Lower leg skin (tissue), 4 donors: ENCODE data around the gene MFSD11. TPM values are rescaled to one million over a fixed set of nuclear protein-coding genes. Genes with fewer than 3 reads are reported as not detected.
"Not testable (repeated sequence)": the region's sequence is repeated elsewhere in the genome, so short reads cannot be mapped to it uniquely, and the experiment has no call there.

Experiments used
- DNase-seq, 2 donors: peaks; one replicate each; pipeline ENCODE4 v3.0.0-alpha.2; 2019; ENCODE audit warnings: low spot score in 2 of 2
- H3K4me3 ChIP-seq: fragments of 200-600 bp; sonication (generic); 2 replicates; pipeline ENCODE4 v1.5.1; 2017; ENCODE audit warnings: mild to moderate bottlenecking, low read depth; ENCODE audit not compliant: poor library complexity, severe bottlenecking
- POLR2A ChIP-seq, 2 donors: fragments of 450-650 bp; IDR thresholded peaks; one replicate each; pipeline ENCODE4 v1.6.1; 2016 to 2017; ENCODE audit warnings: antibody characterized with exemption in 2 of 2, mild to moderate bottlenecking in 1 of 2, moderate library complexity in 1 of 2
- WGBS, 2 donors: methylation state at CpG; one replicate each; pipeline ENCODE4 v1.1.5; 2018; 5-methylcytosine and 5-hydroxymethylcytosine counted together
- intact Hi-C: fragments of 100-400 bp; cut with DNase I; formaldehyde crosslinking; loops from one replicate; pipeline ENCODE4 v1.15.0; 2023; ENCODE audit warnings: low total_unique reads
- total RNA-seq, 4 donors: library from RNA; depleted of rRNA; stranded (reverse); fragments of >200 nt; gene quantifications; one replicate each; pipeline ENCODE4 v1.1.0, GENCODE V29; 2016
- TF ChIP-seq, protein P1 (sequence below), 3 donors: fragments of 450-650 bp; IDR thresholded peaks; one replicate each; pipeline ENCODE4 v1.5.1; 2016; ENCODE audit warnings: antibody characterized with exemption in 3 of 3, mild to moderate bottlenecking in 3 of 3, moderate library complexity in 2 of 3

MFSD11 gene
- total RNA-seq, 4 donors from 2014 or later: 33.4 to 38.4 (median 33.8) TPM

GRCh38 chr17:76812263-76812662 is 74.3 kb downstream of the MFSD11 start:
- TF ChIP-seq, protein P1, sequence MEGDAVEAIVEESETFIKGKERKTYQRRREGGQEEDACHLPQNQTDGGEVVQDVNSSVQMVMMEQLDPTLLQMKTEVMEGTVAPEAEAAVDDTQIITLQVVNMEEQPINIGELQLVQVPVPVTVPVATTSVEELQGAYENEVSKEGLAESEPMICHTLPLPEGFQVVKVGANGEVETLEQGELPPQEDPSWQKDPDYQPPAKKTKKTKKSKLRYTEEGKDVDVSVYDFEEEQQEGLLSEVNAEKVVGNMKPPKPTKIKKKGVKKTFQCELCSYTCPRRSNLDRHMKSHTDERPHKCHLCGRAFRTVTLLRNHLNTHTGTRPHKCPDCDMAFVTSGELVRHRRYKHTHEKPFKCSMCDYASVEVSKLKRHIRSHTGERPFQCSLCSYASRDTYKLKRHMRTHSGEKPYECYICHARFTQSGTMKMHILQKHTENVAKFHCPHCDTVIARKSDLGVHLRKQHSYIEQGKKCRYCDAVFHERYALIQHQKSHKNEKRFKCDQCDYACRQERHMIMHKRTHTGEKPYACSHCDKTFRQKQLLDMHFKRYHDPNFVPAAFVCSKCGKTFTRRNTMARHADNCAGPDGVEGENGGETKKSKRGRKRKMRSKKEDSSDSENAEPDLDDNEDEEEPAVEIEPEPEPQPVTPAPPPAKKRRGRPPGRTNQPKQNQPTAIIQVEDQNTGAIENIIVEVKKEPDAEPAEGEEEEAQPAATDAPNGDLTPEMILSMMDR (IDR thresholded peaks at IDR 0.05): no peak
- no peak for TF ChIP-seq POLR2A (IDR thresholded peaks at IDR 0.05)
- WGBS, 2 donors: 76 to 82% methylated on average over 4 of the region's 4 CpGs
- intact Hi-C loops: no loop called here
- H3K4me3 ChIP-seq: no peak overlapping the region
- DNase-seq: no peak

DNA sequence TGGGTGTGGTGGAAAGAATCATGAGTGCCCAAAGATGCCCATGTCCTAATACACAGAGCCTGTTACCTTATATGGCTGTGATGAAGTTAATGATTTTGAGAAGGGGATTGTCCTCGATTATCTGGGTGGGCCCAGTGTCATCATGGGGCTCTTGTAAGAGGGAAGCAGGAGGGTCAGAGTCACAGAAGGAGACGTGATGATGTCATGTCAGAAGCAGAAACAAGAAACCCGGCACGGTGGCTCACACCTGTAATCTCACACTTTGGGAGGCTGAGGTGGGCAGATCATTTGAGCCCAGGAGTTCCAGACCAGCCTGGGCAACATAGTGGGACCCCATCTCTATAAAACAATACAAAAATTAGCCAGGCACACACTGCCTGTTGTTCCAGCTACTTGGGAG is 75.0 kb downstream of the MFSD11 start:
- H3K4me3 ChIP-seq: no peak overlapping the region
- TF ChIP-seq, protein P1 (IDR thresholded peaks at IDR 0.05): no peak
- TF ChIP-seq POLR2A (IDR thresholded peaks at IDR 0.05): no peak
- no peak for DNase-seq
- 80 to 82% methylated on average over 4 of the region's 4 CpGs for WGBS, 2 donors
- intact Hi-C loops: no loop called here

GRCh38 chr17:76815907-76816589 is 78.1 kb downstream of the MFSD11 start:
- H3K4me3 ChIP-seq, DNase-seq, intact Hi-C loops: not testable (repeated sequence)
- WGBS, 2 donors: 70 to 79% methylated on average over 9 of the region's 9 CpGs

GRCh38 chr17:76816590-76817135 is 78.7 kb downstream of the MFSD11 start:
- WGBS, 2 donors: 13 to 17% methylated on average over 8 of the region's 8 CpGs
- no peak for DNase-seq
- TF ChIP-seq POLR2A (IDR thresholded peaks at IDR 0.05): no peak
- TF ChIP-seq, protein P1 (IDR thresholded peaks at IDR 0.05): no peak
- intact Hi-C loops: no loop called here
- H3K4me3 ChIP-seq: no peak overlapping the region

GRCh38 chr17:76820039-76820438 is 82.1 kb downstream of the MFSD11 start:
- intact Hi-C loops: no loop called here
- no peak for DNase-seq
- H3K4me3 ChIP-seq: no peak overlapping the region
- TF ChIP-seq POLR2A (IDR thresholded peaks at IDR 0.05): no peak
- TF ChIP-seq, protein P1 (IDR thresholded peaks at IDR 0.05): no peak
- WGBS, 2 donors: 0 to 29% methylated on average over 1 of the region's 1 CpG

GRCh38 chr17:76820561-76820960 is 82.6 kb downstream of the MFSD11 start:
- TF ChIP-seq, protein P1 (IDR thresholded peaks at IDR 0.05): no peak
- TF ChIP-seq POLR2A (IDR thresholded peaks at IDR 0.05): no peak
- no peak overlapping the region for H3K4me3 ChIP-seq
- no peak for DNase-seq
- intact Hi-C loops: no loop called here
- WGBS, 2 donors: 42 to 53% methylated on average over 4 of the region's 4 CpGs
